Activated effector memory CD4-positive, alpha-beta T cell treated with anti-CD3 and anti-CD28 coated beads, Interleukin-2, amount 50 U/mL, for 16 hours (primary cell): ENCODE data around the gene TMED10.
"Not testable (repeated sequence)": the region's sequence is repeated elsewhere in the genome, so short reads cannot be mapped to it uniquely, and the experiment has no call there.

Source experiments
- DNase-seq: peaks from one replicate; pipeline ENCODE4 v3.0.0-alpha.2; 2020

The TMED10 gene

DNA sequence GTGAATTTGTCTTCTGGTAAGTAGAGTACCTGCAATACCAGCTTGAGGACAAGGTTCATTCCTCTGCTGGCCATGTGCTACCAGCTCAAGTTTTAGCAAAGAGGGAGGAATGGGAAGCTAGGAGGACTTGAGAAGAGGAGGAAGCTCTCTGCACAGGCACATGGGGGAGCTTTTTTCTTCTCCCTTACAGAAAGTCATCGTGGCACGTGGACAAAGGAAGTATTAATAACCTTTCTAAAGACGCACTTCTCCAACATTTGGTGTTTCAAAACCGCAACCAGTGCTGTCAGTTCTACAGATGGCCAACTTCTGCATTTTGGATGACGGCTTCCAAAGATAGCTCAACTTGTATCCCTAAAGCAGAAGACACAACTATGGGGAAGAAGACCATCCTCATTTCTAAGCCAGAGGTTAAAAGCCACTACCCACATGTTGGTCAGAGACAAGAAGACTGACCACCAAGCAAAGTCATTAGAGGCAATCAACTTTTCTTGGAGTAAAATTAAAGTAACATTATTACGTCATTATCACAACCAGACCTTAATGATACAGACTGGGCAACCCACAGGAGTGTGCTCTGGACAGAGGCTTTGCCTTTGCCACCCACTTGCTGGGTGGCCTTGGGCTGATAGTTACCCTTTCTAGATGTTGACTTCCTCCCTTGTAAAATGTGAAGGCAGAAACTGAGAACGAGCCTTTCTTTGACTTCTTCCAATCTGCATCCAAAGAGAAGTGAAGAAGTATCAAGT lies 12.3 kb upstream of the TMED10 start:
- DNase-seq, result no peak

- no peak for DNase-seq
Measured at GRCh38 chr14:75188086-75188485, 11.7 kb upstream of the TMED10 start.

- no peak for DNase-seq
Measured at GRCh38 chr14:75186953-75187352, 10.5 kb upstream of the TMED10 start.

DNA sequence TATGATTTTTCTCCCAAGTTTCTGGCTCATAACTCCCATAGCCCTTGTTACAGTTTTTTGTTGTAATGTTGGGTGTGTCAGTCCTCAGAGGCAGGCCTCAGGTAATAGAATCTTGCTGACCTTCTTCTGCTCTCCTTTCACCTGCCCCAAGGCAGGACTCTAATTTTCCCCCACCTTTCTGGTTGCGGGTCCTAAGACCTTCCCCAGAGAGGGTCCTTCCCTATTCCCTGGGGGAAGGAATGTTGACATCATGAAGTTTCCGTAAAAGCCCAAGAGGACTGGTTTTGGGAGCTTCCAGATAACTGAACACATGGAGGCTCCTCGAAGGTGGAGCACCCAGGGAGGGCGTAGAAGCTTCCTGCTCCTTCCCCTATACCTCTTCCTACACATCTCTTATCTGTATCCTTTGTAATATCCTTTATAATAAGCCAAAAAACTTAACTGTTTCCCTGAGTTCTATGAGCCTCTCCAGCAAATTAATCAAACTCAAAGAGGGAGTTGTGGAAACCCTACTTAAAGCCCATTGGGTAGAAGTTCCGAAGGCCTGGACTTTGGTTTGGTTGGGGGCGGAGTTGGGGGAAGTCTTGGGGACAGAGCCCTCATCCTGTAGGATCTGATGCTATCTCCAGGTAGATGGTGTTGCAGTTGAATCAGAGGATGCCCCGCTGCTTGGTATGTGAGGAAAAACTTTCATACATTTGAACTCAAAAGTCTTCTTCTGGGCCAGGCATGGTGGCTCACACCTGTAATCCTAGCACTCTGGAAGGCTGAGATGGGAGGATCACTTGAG lies 9.0 kb upstream of the TMED10 start:
- no peak for DNase-seq

DNA sequence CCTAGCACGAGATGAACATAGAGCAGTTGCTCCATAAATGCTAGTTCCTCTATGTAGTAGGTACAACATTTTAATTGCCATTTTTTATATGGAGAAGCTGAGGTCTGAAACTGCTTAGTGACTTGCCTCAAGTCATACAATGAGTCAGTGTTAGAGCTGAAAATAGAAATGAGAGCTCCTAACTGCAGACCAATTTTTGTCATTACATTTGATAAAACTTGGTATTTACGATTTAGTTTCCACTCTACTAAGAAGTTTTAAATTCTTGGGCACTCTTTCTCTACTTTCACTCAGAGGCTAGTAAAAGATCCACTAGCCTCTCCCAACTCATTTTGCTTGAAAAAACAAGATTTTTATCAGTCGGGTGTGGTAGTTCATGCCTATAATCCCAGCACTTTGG lies 8.1 kb upstream of the TMED10 start:
- DNase-seq, result no peak

DNA sequence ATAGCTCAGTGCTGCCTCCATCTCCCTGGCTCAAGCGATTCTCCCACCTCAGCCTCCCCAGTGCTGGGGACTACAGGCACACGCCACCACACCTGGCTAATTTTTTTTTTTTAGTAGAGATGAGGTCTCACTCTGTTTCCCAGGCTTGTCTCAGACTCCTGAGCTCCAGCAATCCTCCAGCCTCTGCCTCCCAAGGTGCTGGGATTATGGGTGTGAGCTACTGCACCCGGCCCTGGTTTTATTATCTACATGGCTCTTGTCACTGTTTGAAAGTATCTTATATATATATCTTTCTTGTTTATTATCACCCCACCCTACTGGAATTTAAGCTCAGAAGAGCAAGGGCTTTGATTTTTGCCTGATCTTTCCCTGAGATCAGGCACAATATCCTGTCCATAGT lies 7.6 kb upstream of the TMED10 start:
- no peak for DNase-seq

- no peak for DNase-seq
Measured at GRCh38 chr14:75183225-75183624, 6.8 kb upstream of the TMED10 start.

GRCh38 chr14:75182821-75183220 lies 6.4 kb upstream of the TMED10 start:
- no peak for DNase-seq

DNA sequence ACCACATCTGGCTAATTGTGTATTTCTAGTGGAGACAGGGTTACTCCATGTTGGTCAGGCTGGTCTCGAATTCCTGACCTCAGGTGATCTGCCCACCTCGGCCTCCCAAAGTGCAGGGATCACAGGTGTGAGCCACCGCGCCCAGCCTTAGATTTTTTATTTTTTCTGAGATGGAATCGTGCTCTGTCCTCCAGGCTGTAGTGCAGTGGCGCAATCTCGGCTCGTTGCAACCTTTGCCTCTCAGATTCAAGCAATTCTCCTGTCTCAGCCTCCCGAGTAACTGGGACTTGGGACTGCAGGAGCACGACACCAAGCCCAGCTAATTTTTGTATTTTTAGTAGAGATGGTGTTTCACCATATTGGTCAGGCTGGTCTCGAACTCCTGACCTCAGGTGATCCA lies 5.8 kb upstream of the TMED10 start:
- DNase-seq, result not testable (repeated sequence)

DNA sequence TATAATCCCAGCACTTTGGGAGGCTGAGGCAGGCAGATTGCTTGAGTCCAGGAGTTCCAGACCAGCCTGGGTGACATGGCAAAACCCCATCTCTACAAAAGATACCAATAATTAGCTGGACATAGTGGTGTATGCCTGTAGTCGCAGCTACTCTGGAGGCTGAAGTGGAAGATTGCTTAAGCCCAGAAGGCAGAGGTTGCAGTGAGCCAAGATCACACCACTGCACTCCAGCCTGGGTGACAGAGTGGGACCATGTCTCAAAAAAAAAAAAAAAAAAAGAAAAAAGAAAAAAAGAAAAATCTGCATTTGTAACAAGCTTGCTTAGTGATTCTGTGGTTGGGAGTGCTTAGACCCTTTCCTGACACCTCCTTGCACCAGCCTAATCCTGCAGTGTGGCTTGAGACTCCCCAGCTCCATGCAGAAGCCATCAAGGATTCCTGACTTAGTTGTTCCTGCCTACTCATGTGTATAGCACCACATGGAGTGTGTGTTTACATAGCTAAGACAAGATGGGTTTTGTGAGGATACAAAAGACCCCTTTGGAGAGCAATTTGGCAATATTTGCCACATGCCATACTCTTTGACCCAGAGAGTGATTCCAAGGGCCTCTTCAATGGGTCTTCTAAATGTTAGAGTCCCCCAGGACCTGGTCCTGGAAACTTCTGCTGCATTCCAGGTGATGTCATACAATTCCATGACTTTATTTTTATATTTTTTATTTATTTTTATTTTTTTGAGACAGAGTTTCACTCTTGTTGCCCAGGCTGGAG lies 5.1 kb upstream of the TMED10 start:
- DNase-seq, result no peak

DNA sequence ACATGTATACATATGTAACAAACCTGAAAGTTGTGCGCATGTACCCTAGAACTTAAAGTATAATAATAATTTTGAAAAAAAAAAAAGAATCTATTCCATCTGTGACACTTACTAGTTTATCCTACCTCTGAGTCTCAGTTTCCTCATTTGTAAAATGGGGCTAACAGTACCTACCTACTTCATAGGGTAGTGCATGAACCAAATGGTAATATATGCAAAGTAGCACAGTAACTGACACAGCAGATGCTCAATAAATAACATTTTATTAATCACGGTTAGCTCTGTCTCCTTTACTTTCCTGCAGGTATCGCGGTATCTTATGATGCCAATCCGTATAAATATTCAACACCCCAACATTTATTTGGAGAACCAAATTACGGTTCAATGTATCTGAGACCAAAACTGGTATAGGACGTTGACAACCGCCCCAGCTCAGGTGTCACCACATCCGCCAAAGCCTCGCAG lies 703 bp downstream of the TMED10 start:
- no peak for DNase-seq

GRCh38 chr14:75174066-75174465 lies 2.3 kb downstream of the TMED10 start:
- no peak for DNase-seq

DNA sequence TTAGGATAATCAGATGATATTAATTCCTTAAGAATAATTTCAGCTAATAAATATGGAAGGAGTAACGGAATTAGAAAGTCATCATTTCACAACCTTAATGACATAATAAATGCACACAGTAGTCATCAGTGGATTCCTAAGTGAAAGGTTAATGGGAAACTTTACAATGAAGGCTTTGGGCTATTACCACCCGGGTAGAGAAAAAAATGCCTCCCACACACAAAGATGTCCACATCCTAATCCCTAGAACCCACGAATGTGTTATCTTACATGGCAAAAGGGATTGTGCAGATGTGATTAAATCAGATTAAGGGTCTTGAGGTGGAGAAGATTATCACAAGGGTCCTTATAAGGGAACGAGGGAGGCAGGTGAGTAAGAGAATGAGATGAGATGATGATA lies 5.6 kb downstream of the TMED10 start:
- no peak for DNase-seq

- no peak for DNase-seq
Measured at GRCh38 chr14:75168586-75169335, 7.7 kb downstream of the TMED10 start.

DNA sequence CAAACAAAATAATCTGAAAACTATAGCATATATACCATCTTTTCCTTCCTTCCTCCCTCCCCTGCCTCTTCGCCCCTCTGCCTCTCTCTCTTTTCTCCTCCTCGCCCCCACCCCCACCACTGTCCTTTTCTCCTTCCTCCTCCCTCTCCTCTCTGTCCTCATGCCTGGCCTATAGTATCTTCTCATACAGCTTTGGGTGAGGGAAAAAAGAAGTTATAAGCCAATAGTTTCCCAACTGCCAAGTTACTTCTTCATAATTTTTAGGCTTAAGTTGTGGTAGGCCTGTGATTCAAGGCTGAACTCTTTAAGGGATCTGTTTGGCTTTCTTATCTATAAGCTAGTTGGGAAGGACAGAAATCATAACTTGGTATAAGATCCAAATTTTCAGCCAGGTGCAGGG lies 9.1 kb downstream of the TMED10 start:
- no peak for DNase-seq

- DNase-seq, result no peak
Measured at GRCh38 chr14:75165586-75166391, 10.6 kb downstream of the TMED10 start.

DNA sequence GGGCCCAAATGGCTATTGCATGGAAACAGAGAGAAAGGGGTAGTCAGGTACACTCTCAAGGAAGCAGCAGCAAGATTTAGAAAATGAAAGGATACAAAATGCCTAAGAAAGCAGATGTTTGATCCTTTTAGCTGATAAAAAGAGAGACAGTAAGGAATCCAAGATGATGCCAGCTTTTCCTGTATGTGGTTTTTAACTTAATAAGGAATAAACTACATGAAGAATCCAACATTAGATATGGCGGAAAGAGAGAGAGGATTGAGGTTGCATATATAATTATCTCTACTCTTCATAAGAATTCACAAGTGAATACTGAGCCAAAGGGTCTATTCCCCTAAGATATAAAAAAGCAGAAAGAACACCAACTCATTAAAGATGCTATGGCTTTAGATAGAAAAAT lies 11.6 kb downstream of the TMED10 start:
- DNase-seq, result no peak

DNA sequence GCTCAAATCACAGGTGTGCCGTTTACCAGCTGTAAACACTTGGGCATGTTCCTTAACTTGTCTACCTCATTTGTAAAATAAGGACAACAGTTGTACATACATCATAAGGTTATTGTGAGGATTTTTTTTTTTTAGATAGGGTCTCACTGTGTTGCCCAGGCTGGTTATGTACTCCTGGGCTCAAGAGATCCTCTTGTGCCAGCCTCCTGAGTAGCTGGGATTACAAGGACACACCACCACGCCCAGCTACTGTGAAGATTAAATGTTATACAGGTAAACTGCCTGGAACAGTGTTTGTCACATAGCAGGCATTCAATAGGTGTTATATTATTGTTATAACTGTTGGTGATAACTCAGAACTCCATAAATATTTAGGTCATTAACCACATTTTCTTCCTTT lies 12.7 kb downstream of the TMED10 start:
- no peak for DNase-seq

- no peak for DNase-seq
Measured at GRCh38 chr14:75162631-75163030, 13.8 kb downstream of the TMED10 start.

- no peak for DNase-seq
Measured at GRCh38 chr14:75158843-75159614, 17.4 kb downstream of the TMED10 start.

DNA sequence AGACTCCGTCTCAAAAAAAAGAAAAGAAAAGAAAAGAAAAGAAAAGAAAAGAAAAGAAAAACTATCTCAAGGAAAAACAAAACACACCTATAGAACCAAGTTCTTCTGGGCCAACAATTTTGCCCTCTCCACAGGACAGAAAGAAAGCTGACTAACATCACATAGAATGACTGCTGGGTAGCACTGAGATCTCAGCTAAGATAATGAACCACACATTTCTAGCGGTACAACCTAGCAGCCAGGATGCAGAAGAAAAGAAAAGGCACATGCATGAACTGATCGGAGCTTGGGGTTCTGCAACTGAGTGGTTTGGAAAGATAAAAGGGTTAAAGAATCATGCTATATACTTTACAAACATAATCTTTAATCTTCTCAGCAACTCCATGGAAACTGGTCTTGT lies 19.5 kb downstream of the TMED10 start:
- DNase-seq, result no peak
